GM15510 (cell line): ENCODE measurements around the gene OSGEP.

Experiments
- POLR2A ChIP-seq: IDR thresholded peaks from 3 replicates; pipeline ENCODE4 v1.6.1; 2011; ENCODE audit warnings: borderline replicate concordance; ENCODE audit not compliant: insufficient read length; ENCODE audit errors: extremely low read depth

OSGEP gene

GRCh38 chr14:20482382-20482781, 27.8 kb upstream of the OSGEP start:
- no peak for TF ChIP-seq POLR2A

GRCh38 chr14:20478894-20479293, 24.3 kb upstream of the OSGEP start:
- no peak for TF ChIP-seq POLR2A

- no peak for TF ChIP-seq POLR2A
These were observed 22.7 kb upstream of the OSGEP start for GRCh38 chr14:20477211-20477876.

- TF ChIP-seq POLR2A, result no peak
These were observed 22.2 kb upstream of the OSGEP start for GRCh38 chr14:20476776-20477175.

GRCh38 chr14:20472536-20473169, 18.0 kb upstream of the OSGEP start:
- no peak for TF ChIP-seq POLR2A

- TF ChIP-seq POLR2A, result no peak
These were observed 15.9 kb upstream of the OSGEP start for GRCh38 chr14:20470603-20470901.

GRCh38 chr14:20469890-20470602, 15.4 kb upstream of the OSGEP start:
- TF ChIP-seq POLR2A, result no peak

GRCh38 chr14:20469242-20469889, 14.8 kb upstream of the OSGEP start, which contains the start of gene PNP:
Gene PNP (plus strand): TSS chr14:20469406. CDS start chr14:20469525, 119 bp downstream.
- TF ChIP-seq POLR2A, result peak; percentile 100

- no peak for TF ChIP-seq POLR2A
These were observed 14.2 kb upstream of the OSGEP start for GRCh38 chr14:20468764-20469241.

GRCh38 chr14:20461225-20462141, 6.9 kb upstream of the OSGEP start, which contains the start of gene PIP4P1:
Gene PIP4P1 (minus strand): TSS chr14:20461434. CDS start chr14:20461325, 109 bp downstream.
- TF ChIP-seq POLR2A, result peak; percentile 82

GRCh38 chr14:20460458-20461224, 6.0 kb upstream of the OSGEP start:
- TF ChIP-seq POLR2A, result no peak

GRCh38 chr14:20458031-20458789, 3.6 kb upstream of the OSGEP start:
- TF ChIP-seq POLR2A, result peak; percentile 26

- no peak for TF ChIP-seq POLR2A
These were observed 2.4 kb upstream of the OSGEP start for GRCh38 chr14:20456971-20457370.
